ENCODE measurements around the gene GYPB. TPM values are rescaled to one million over a fixed set of nuclear protein-coding genes. Genes with fewer than 3 reads are reported as not detected.
"Not testable (repeated sequence)": the region's sequence is repeated elsewhere in the genome, so short reads cannot be mapped to it uniquely, and the experiment has no call there.

GYPB gene
- total RNA-seq, 4 donors from 2014 or later = not detected

DNA sequence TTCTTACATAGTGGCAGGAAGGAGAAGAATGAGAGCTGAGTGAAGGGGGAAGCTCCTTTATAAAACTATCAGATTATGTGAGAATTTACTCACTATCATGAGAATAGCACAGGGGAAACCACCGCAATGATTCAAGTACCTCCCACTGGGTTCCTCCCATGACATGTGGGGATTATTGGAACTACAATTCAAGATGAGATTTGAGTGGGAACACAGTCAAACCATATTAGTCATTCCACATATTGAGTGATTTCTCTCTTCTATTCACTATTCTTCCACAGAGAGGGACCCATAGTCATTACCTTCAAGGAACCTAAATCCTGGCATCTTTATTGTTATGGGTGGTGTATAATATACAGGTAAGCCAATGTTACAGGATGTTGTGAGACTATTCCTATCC, 27.4 kb downstream of the GYPB start:
- H3K9me3 ChIP-seq; ATAC-seq; H3K4me3 ChIP-seq; H3K4me1 ChIP-seq; H3K27ac ChIP-seq; in situ Hi-C loops (cut with MboI; ENCODE audit: low sequenced_read_pairs in 4 of 4); H3K36me3 ChIP-seq; DNase-seq; intact Hi-C loops (cut with DNase I; ENCODE audit: low total_unique reads); H3K27me3 ChIP-seq: not testable (repeated sequence)

DNA sequence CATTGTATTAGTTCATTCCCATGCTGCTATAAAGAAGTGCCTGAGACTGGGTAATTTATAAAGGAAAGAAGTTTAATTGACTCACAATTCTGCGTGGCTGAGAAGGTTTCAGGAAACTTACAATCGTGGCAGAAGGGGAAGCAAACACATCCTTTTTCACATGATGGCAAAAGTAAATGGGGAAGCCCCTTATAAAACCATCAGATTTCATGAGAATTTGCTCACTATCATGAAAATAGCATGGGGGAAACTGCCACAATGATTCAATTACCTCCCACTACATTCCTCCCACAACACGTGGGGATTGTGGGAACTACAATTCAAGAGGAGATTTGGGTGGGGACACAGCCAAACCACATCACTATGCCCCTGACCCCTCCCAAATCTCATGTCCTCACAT, 28.5 kb downstream of the GYPB start:
- H3K4me3 ChIP-seq; H3K27ac ChIP-seq; H3K27me3 ChIP-seq; ATAC-seq; intact Hi-C loops (cut with DNase I; ENCODE audit: low total_unique reads); H3K36me3 ChIP-seq; H3K4me1 ChIP-seq; in situ Hi-C loops (cut with MboI; ENCODE audit: low sequenced_read_pairs in 4 of 4); DNase-seq; H3K9me3 ChIP-seq: not testable (repeated sequence)

- Histone ChIP-seq H3K27me3 (no peaks in the 10 kb centered on the region), H3K27ac (no peak overlapping the region), H3K36me3 (no peaks in the 10 kb centered on the region), H3K4me1 (no peaks in the 10 kb centered on the region), H3K9me3 (no peaks in the 10 kb centered on the region), H3K4me3 (no peak overlapping the region)
- no peak for TF ChIP-seq POLR2A (IDR thresholded peaks at IDR 0.05)
- TF ChIP-seq CTCF (IDR thresholded peaks at IDR 0.05 in 4 of 5, conservative IDR thresholded peaks at IDR 0.05 in 1 of 5) = no peak
- DNase-seq (no peak), ATAC-seq (no peak)
- in situ Hi-C loops (cut with MboI; ENCODE audit: low sequenced_read_pairs in 4 of 4) = no loop called here
- intact Hi-C loops (cut with DNase I; ENCODE audit: low total_unique reads) = no loop called here
These were observed 33.0 kb downstream of the GYPB start for GRCh38 chr4:143986180-143986579.

DNA sequence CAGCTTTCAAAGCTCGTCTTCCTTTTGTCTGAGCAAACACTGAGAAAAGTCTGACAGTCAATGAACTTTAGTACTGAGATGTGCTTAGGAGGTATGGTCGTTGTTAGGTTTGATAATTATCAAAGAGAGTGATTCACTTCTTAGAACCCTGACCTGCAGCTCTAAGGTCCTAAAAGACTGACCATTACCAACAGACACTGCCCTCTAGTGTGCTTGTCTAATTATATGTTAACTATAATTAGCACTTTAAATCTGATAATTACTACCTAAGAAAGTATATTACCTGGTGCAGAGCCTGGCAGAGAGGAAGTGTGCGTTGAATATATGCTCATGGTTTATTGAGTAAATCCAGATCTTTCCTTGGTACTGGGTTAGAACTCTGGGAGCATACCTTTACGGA, 38.4 kb downstream of the GYPB start:
- in situ Hi-C loops (cut with MboI; ENCODE audit: low sequenced_read_pairs in 4 of 4) = not testable (repeated sequence)

DNA sequence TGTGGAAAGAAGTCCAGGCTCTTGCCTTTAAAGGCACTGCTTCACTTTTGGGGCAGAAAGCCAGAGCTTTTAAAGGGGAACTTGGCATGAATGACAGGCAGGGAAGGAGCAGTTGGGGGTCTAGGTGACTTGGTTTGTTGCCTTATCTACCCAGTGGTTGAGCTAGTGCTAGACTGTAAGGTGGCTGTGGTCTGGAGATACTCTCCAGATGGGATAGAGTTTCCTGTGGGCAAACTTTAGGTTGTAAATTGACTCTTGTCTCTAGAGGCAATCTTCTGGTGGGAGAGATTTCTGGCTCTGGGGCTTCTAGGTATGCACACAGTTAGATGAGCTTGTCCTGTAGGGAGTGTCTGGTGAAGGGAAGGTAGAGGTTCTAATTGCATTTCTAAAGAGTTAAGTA, 43.7 kb downstream of the GYPB start:
- H3K4me1 ChIP-seq; intact Hi-C loops (cut with DNase I; ENCODE audit: low total_unique reads); ATAC-seq; DNase-seq; H3K27me3 ChIP-seq; H3K27ac ChIP-seq; H3K4me3 ChIP-seq; in situ Hi-C loops (cut with MboI; ENCODE audit: low sequenced_read_pairs in 4 of 4); H3K36me3 ChIP-seq; H3K9me3 ChIP-seq: not testable (repeated sequence)

More for the DNA sequence above, 38.4 kb downstream of the GYPB start:
- ATAC-seq; H3K4me1 ChIP-seq; intact Hi-C loops (cut with DNase I; ENCODE audit: low total_unique reads); H3K4me3 ChIP-seq; DNase-seq; H3K27me3 ChIP-seq; H3K36me3 ChIP-seq; H3K9me3 ChIP-seq; H3K27ac ChIP-seq: not testable (repeated sequence)

DNA sequence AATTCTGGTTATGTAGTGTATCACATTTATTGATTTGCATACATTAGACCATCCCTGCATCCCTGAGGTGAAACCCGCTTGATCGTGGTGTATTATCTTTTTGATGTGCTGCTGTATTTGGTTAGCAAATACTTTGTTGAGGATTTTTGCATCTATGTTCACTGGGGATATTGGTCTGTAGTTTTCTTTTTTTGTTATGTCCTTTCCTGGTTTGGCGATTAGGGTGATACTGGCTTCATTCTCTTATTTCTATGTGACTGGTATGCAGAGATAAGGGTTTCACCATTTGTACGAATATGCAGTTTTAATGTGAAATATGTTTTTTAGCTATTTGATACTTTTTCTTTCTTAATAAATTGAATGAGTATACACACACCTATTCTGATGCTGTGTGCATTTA, 45.2 kb downstream of the GYPB start:
- H3K4me3 ChIP-seq; H3K9me3 ChIP-seq; in situ Hi-C loops (cut with MboI; ENCODE audit: low sequenced_read_pairs in 4 of 4); ATAC-seq; H3K4me1 ChIP-seq; DNase-seq; H3K27me3 ChIP-seq; H3K36me3 ChIP-seq; intact Hi-C loops (cut with DNase I; ENCODE audit: low total_unique reads); H3K27ac ChIP-seq: not testable (repeated sequence)

- Histone ChIP-seq H3K36me3 (no peaks in the 10 kb centered on the region), H3K9me3 (no peaks in the 10 kb centered on the region), H3K27me3 (no peaks in the 10 kb centered on the region), H3K4me1 (no peaks in the 10 kb centered on the region), H3K4me3 (no peak overlapping the region), H3K27ac (no peak overlapping the region)
- DNase-seq (no peak), ATAC-seq (no peak)
- intact Hi-C loops (cut with DNase I; ENCODE audit: low total_unique reads) = no loop called here
- in situ Hi-C loops (cut with MboI; ENCODE audit: low sequenced_read_pairs in 4 of 4) = no loop called here
- TF ChIP-seq POLR2A (IDR thresholded peaks at IDR 0.05) (no peak), CTCF (IDR thresholded peaks at IDR 0.05 in 4 of 5, conservative IDR thresholded peaks at IDR 0.05 in 1 of 5) (no peak)
These were observed 58.1 kb downstream of the GYPB start for GRCh38 chr4:143961075-143961474.

- H3K4me1 ChIP-seq; H3K36me3 ChIP-seq; intact Hi-C loops (cut with DNase I; ENCODE audit: low total_unique reads); H3K4me3 ChIP-seq; H3K9me3 ChIP-seq; DNase-seq; in situ Hi-C loops (cut with MboI; ENCODE audit: low sequenced_read_pairs in 4 of 4); H3K27me3 ChIP-seq; H3K27ac ChIP-seq; ATAC-seq: not testable (repeated sequence)
These were observed 63.9 kb downstream of the GYPB start for GRCh38 chr4:143955306-143955705.

GRCh38 chr4:143951458-143951972, 67.7 kb downstream of the GYPB start:
- H3K27ac ChIP-seq; H3K4me3 ChIP-seq; H3K4me1 ChIP-seq; H3K36me3 ChIP-seq; in situ Hi-C loops (cut with MboI; ENCODE audit: low sequenced_read_pairs in 4 of 4); H3K9me3 ChIP-seq; DNase-seq; ATAC-seq; H3K27me3 ChIP-seq; intact Hi-C loops (cut with DNase I; ENCODE audit: low total_unique reads): not testable (repeated sequence)

GRCh38 chr4:143950967-143951366, 68.2 kb downstream of the GYPB start:
- H3K36me3 ChIP-seq; H3K9me3 ChIP-seq; H3K4me1 ChIP-seq; H3K27ac ChIP-seq; in situ Hi-C loops (cut with MboI; ENCODE audit: low sequenced_read_pairs in 4 of 4); H3K4me3 ChIP-seq; ATAC-seq; intact Hi-C loops (cut with DNase I; ENCODE audit: low total_unique reads); DNase-seq; H3K27me3 ChIP-seq: not testable (repeated sequence)
